ENCODE data around the gene PGLYRP1.

Gene PGLYRP1

GRCh38 chr19:46002678-46003275, 20.1 kb downstream of the PGLYRP1 start:
- no peak for DNase-seq (ENCODE audit: low read depth in 2 of 2)

GRCh38 chr19:46000491-46001246, 22.2 kb downstream of the PGLYRP1 start:
- peak; percentile 40 to 65 for DNase-seq (ENCODE audit: low read depth in 2 of 2)

GRCh38 chr19:45999653-46000121, 23.2 kb downstream of the PGLYRP1 start:
- no peak for DNase-seq (ENCODE audit: low read depth in 2 of 2)

- no peak for DNase-seq (ENCODE audit: low read depth in 2 of 2)
These were observed 24.0 kb downstream of the PGLYRP1 start for GRCh38 chr19:45998834-45999233.

- no peak for DNase-seq (ENCODE audit: low read depth in 2 of 2)
These were observed 25.9 kb downstream of the PGLYRP1 start for GRCh38 chr19:45996933-45997332.

GRCh38 chr19:45995715-45996385, 27.0 kb downstream of the PGLYRP1 start:
- DNase-seq (ENCODE audit: low read depth in 2 of 2): no peak

- peak; percentile 91 to 92 for DNase-seq (ENCODE audit: low read depth in 2 of 2)
These were observed 27.7 kb downstream of the PGLYRP1 start, which contains the start of gene CCDC61 for GRCh38 chr19:45994998-45995714. Gene CCDC61 (plus strand): TSS chr19:45995467. CDS start chr19:46003019, 7,552 bp downstream.

- no peak for DNase-seq (ENCODE audit: low read depth in 2 of 2)
These were observed 28.3 kb downstream of the PGLYRP1 start for GRCh38 chr19:45994456-45994997.

- DNase-seq (ENCODE audit: low read depth in 2 of 2): no peak
These were observed 32.6 kb downstream of the PGLYRP1 start for GRCh38 chr19:45990113-45990728.

- no peak for DNase-seq (ENCODE audit: low read depth in 2 of 2)
These were observed 37.5 kb downstream of the PGLYRP1 start for GRCh38 chr19:45985321-45985720.

- DNase-seq (ENCODE audit: low read depth in 2 of 2): no peak
These were observed 41.5 kb downstream of the PGLYRP1 start for GRCh38 chr19:45981350-45981749.

- no peak for DNase-seq (ENCODE audit: low read depth in 2 of 2)
These were observed 44.7 kb downstream of the PGLYRP1 start for GRCh38 chr19:45978156-45978555.

GRCh38 chr19:45976178-45976577, 46.7 kb downstream of the PGLYRP1 start:
- DNase-seq (ENCODE audit: low read depth in 2 of 2): no peak

GRCh38 chr19:45975306-45976070, 47.4 kb downstream of the PGLYRP1 start:
- DNase-seq (ENCODE audit: low read depth in 2 of 2): no peak

- no peak for DNase-seq (ENCODE audit: low read depth in 2 of 2)
These were observed 49.1 kb downstream of the PGLYRP1 start, which contains the start of gene NOVA2 for GRCh38 chr19:45973553-45974338. Gene NOVA2 (minus strand): TSS chr19:45973865. CDS start chr19:45973351, 514 bp downstream.

GRCh38 chr19:45972947-45973540, 49.8 kb downstream of the PGLYRP1 start:
- DNase-seq (ENCODE audit: low read depth in 2 of 2): no peak

GRCh38 chr19:45972081-45972946, 50.5 kb downstream of the PGLYRP1 start:
- no peak for DNase-seq (ENCODE audit: low read depth in 2 of 2)

- no peak for DNase-seq (ENCODE audit: low read depth in 2 of 2)
These were observed 51.5 kb downstream of the PGLYRP1 start for GRCh38 chr19:45971260-45971902.
